T-helper 17 cell (primary cell): Measurements from ENCODE around the gene NSUN7. TPM values are rescaled to one million over a fixed set of nuclear protein-coding genes. Genes with fewer than 3 reads are reported as not detected.
A peak's percentile ranks its signal among the peaks of the same experiment; 100 is the strongest.

Source experiments
- ATAC-seq: fragments of 150-1000 bp; cut with Tn5 transposase; 2 replicates; pipeline ENCODE4 v1.10.0; 2021; ENCODE audit warnings: mild to moderate bottlenecking, moderate library complexity
- DNase-seq, 3 donors: peaks; one replicate each; pipeline versions ENCODE4 v3.0.0 to v3.0.0-alpha.2; 2020 to 2021
- H3K9me3 ChIP-seq: one replicate; pipeline ENCODE4 v1.7.0; 2013; ENCODE audit warnings: low read length, mild to moderate bottlenecking; ENCODE audit not compliant: control insufficient read depth, poor library complexity, severe bottlenecking
- H3K27ac Mint-ChIP-seq: one replicate; pipeline ENCODE4 v1.8.0; 2022; ENCODE audit warnings: mild to moderate bottlenecking, moderate library complexity, mixed read lengths
- H3K27me3 Mint-ChIP-seq: one replicate; pipeline ENCODE4 v1.8.0; 2022; ENCODE audit warnings: mixed read lengths
- H3K36me3 Mint-ChIP-seq: one replicate; pipeline ENCODE4 v1.8.0; 2022; ENCODE audit warnings: low read depth, mixed read lengths
- H3K4me1 Mint-ChIP-seq: one replicate; pipeline ENCODE4 v1.8.0; 2022; ENCODE audit warnings: mild to moderate bottlenecking, mixed read lengths
- H3K4me3 Mint-ChIP-seq: one replicate; pipeline ENCODE4 v1.8.0; 2022; ENCODE audit warnings: mild to moderate bottlenecking, moderate library complexity, mixed read lengths
- total RNA-seq, 4 donors: library from RNA in 2 of 4; stranded (reverse) in 2 of 4; gene quantifications; one replicate each; pipeline ENCODE4 v1.2.3 and lab custom pipeline; 2022 to 2026

Gene NSUN7
- total RNA-seq, 2 donors from 2014 or later = 1.2 TPM; not detected in 1

GRCh38 chr4:40722576-40723161 lies 27.1 kb upstream of the NSUN7 start:
- H3K4me3 Mint-ChIP-seq = no peak overlapping the region
- H3K36me3 Mint-ChIP-seq = no peaks in the 10 kb centered on the region
- peak; percentile 70 for ATAC-seq
- no peaks in the 10 kb centered on the region for H3K9me3 ChIP-seq
- H3K4me1 Mint-ChIP-seq = no peaks in the 10 kb centered on the region
- DNase-seq = no peak
- no peaks in the 10 kb centered on the region for H3K27me3 Mint-ChIP-seq
- H3K27ac Mint-ChIP-seq = no peak overlapping the region

DNA sequence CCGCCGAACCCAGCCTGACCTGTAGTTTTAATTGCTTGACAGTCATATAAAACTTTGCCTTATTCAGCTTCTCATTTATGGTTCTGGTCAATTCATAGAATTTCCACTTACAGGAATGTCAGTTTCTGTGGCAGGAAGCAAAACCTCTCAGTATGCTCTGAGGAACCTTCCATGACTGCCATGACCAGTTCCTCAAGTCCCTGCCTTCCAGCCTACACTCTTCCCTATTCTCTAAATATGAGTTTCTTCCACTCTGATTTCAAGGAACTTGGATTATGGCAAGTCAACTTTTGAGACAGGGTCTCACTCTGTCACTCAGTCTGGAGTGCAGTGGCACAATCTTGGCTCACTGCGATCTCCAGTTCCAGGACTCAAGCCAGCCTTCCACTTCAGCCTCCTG lies 26.0 kb upstream of the NSUN7 start:
- Mint-ChIP-seq H3K4me3 (no peak overlapping the region), H3K36me3 (no peaks in the 10 kb centered on the region), H3K4me1 (no peaks in the 10 kb centered on the region), H3K27me3 (no peaks in the 10 kb centered on the region), H3K27ac (no peak overlapping the region)
- H3K9me3 ChIP-seq = no peaks in the 10 kb centered on the region
- ATAC-seq (no peak), DNase-seq (no peak)

DNA sequence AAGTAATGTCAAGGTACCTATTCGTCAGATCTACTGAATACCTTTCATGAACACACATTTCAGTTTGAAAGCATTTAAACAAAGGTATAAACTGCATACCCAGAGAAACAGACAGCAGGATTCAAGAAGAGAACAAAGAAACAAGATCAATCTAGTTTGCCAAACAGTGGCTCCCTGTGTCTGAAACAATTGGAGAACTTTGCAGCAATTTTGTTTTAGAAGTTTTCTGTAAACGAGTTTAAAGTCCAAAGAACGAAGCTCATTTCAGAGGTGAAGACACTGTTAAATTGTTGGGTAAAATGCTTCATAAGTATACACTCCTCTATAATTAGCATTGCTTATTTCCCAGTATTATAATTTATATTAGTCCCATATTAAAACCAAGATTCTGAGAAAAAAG lies 21.4 kb upstream of the NSUN7 start:
- DNase-seq (no peak), ATAC-seq (no peak)
- no peaks in the 10 kb centered on the region for H3K27me3 Mint-ChIP-seq
- H3K27ac Mint-ChIP-seq = no peak overlapping the region
- H3K4me1 Mint-ChIP-seq = peaks cover 7% of the 10 kb centered on the region
- no peaks in the 10 kb centered on the region for H3K36me3 Mint-ChIP-seq
- no peak overlapping the region for H3K4me3 Mint-ChIP-seq
- no peaks in the 10 kb centered on the region for H3K9me3 ChIP-seq

- H3K36me3 Mint-ChIP-seq = no peaks in the 10 kb centered on the region
- no peak overlapping the region for H3K27ac Mint-ChIP-seq
- DNase-seq = no peak
- no peaks in the 10 kb centered on the region for H3K27me3 Mint-ChIP-seq
- no peak overlapping the region for H3K4me3 Mint-ChIP-seq
- no peak for ATAC-seq
- peaks cover 7% of the 10 kb centered on the region for H3K4me1 Mint-ChIP-seq
- H3K9me3 ChIP-seq = no peaks in the 10 kb centered on the region
Observed at GRCh38 chr4:40729555-40729954, 20.2 kb upstream of the NSUN7 start.

DNA sequence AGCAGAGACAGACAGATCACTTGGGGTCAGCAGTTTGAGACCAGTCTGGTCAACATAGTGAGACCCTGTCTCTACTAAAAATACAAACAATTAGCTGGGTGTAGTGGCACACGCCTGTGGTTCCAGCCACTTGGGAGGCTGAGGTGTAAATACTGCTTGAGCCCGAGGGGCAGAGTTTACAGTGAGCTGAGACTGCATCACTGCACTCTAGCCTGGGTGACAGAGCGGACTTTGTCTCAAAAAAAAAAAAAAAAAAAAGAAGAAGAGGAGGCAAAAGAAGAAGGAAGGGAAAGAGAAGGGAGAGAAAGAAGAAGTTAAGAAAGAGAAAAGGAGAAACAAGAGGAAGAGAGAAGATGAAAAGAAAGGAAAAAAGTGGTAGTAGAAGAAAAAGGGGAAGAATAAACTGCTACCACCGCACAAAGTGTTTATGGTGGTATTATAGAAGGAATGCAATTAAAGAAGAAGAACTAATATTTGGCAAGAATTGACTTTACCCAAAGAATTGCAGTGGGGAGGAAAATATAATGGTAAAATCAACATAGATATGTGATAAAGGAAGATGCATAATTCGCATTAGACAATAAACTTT lies 19.6 kb upstream of the NSUN7 start:
- Mint-ChIP-seq H3K4me3 (no peak overlapping the region), H3K36me3 (no peaks in the 10 kb centered on the region), H3K27ac (no peak overlapping the region), H3K4me1 (peaks cover 7% of the 10 kb centered on the region), H3K27me3 (peaks cover 5% of the 10 kb centered on the region)
- ATAC-seq (no peak), DNase-seq (no peak)
- no peaks in the 10 kb centered on the region for H3K9me3 ChIP-seq

GRCh38 chr4:40731361-40731760 lies 18.4 kb upstream of the NSUN7 start:
- ATAC-seq = no peak
- Mint-ChIP-seq H3K4me3 (peak overlapping the region; percentile 28), H3K36me3 (no peaks in the 10 kb centered on the region)

GRCh38 chr4:40731792-40732245 lies 17.9 kb upstream of the NSUN7 start:
- peaks cover 12% of the 10 kb centered on the region for H3K27me3 Mint-ChIP-seq
- H3K27ac Mint-ChIP-seq = no peak overlapping the region
- no peaks in the 10 kb centered on the region for H3K36me3 Mint-ChIP-seq
- ATAC-seq = no peak
- no peaks in the 10 kb centered on the region for H3K9me3 ChIP-seq
- no peak overlapping the region for H3K4me3 Mint-ChIP-seq
- H3K4me1 Mint-ChIP-seq = peaks cover 7% of the 10 kb centered on the region
- DNase-seq = no peak

More at GRCh38 chr4:40731361-40731760, 18.4 kb upstream of the NSUN7 start:
- H3K9me3 ChIP-seq = no peaks in the 10 kb centered on the region
- no peak overlapping the region for H3K27ac Mint-ChIP-seq
- DNase-seq = no peak
- peaks cover 10% of the 10 kb centered on the region for H3K27me3 Mint-ChIP-seq
- peaks cover 7% of the 10 kb centered on the region for H3K4me1 Mint-ChIP-seq

DNA sequence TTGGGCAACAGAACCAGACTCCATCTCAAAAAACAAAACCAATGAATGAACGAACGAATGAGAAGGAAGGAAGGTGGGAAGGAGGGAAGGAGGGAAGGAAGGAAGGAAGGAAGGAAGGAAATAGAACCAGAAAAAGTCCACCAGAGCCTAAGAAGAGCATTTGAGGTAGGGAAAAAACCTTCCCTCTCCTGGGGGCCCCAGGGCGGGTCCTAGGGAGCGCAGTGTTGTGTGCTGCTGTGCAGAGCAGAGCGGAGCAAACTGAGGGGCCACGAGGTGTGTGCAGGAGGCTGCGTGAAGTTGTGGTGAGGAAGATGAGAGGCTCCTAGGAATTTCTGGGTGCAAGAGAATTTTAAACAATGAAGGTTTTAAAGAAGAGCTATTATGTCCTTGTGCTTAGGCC lies 16.0 kb upstream of the NSUN7 start:
- no peak for DNase-seq
- no peaks in the 10 kb centered on the region for H3K36me3 Mint-ChIP-seq
- peaks cover 7% of the 10 kb centered on the region for H3K4me1 Mint-ChIP-seq
- no peak overlapping the region for H3K27ac Mint-ChIP-seq
- H3K4me3 Mint-ChIP-seq = no peak overlapping the region
- H3K9me3 ChIP-seq = no peaks in the 10 kb centered on the region
- H3K27me3 Mint-ChIP-seq = peaks cover 12% of the 10 kb centered on the region
- no peak for ATAC-seq

DNA sequence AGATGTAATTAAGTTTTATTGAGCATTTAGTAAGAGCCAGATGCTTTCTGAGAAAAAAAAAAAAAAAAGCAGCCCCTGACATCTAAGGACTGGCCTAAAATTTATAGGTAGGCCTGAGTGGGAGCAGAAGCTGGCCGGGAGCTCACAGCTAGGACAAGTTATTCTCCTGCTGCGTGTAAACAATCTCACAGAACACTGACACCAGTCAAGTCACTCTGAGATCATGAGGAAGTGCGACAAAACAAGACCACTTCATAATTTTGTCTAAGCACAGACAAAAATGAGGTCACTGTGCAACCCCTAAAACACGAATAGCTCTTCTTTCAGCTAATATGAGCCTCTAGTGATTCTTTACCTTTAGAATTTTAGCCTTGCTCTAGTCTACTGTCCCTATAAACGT lies 15.3 kb upstream of the NSUN7 start:
- no peak for DNase-seq
- Mint-ChIP-seq H3K27me3 (peaks cover 12% of the 10 kb centered on the region), H3K4me1 (peaks cover 7% of the 10 kb centered on the region), H3K27ac (no peak overlapping the region), H3K36me3 (no peaks in the 10 kb centered on the region), H3K4me3 (no peak overlapping the region)
- H3K9me3 ChIP-seq = no peaks in the 10 kb centered on the region
- ATAC-seq = no peak

- DNase-seq (no peak), ATAC-seq (no peak)
- no peaks in the 10 kb centered on the region for H3K36me3 Mint-ChIP-seq
- H3K9me3 ChIP-seq = no peaks in the 10 kb centered on the region
- H3K4me3 Mint-ChIP-seq = no peak overlapping the region
- H3K27me3 Mint-ChIP-seq = peaks cover 12% of the 10 kb centered on the region
- H3K4me1 Mint-ChIP-seq = no peaks in the 10 kb centered on the region
- no peak overlapping the region for H3K27ac Mint-ChIP-seq
Observed at GRCh38 chr4:40736910-40737309, 12.8 kb upstream of the NSUN7 start.

GRCh38 chr4:40737879-40738278 lies 11.9 kb upstream of the NSUN7 start:
- Mint-ChIP-seq H3K4me1 (no peaks in the 10 kb centered on the region), H3K36me3 (no peaks in the 10 kb centered on the region), H3K27ac (no peak overlapping the region), H3K27me3 (peaks cover 12% of the 10 kb centered on the region), H3K4me3 (no peak overlapping the region)
- no peaks in the 10 kb centered on the region for H3K9me3 ChIP-seq
- DNase-seq (no peak), ATAC-seq (no peak)

DNA sequence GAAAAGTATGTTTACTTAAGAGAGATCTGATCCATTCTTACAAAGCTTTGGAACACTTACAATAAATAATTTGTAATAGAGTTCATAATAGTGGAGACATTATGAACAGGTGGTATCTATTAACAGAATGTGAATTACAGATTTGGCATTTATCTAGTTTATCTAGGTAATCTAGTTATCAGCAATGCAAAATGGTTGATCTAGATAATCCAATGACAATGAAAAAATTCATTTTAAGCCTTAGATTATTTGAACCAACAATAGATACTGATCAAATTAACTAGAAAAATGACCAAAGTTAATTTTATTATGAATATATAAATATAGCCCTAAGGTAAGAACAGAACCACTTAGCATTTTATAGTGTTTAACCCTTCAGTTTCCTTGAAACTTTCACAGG lies 10.4 kb upstream of the NSUN7 start:
- H3K4me3 Mint-ChIP-seq = no peak overlapping the region
- peaks cover 12% of the 10 kb centered on the region for H3K27me3 Mint-ChIP-seq
- H3K4me1 Mint-ChIP-seq = peaks cover 3% of the 10 kb centered on the region
- no peak overlapping the region for H3K27ac Mint-ChIP-seq
- DNase-seq = no peak
- H3K36me3 Mint-ChIP-seq = no peaks in the 10 kb centered on the region
- no peaks in the 10 kb centered on the region for H3K9me3 ChIP-seq
- ATAC-seq = no peak

DNA sequence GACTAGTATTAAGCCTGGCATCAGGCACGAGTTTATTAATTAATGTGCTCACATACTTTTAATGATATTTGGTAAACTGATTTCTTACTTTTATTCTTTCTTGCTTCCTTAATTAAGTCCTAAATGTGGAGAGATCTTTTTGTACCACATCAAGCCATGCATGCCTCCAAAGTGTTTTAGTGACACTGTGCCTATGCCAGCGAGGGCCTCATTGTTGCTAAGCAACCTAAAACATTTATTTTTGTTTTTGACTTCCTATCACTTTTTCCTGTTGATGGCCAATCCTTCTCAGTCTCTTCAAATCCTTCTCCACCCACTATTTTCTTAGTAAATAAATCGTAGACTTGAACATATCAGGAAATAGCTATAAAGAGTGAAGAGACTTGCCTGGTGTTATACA lies 5.5 kb upstream of the NSUN7 start:
- H3K9me3 ChIP-seq = no peaks in the 10 kb centered on the region
- peaks cover 18% of the 10 kb centered on the region for H3K27me3 Mint-ChIP-seq
- ATAC-seq (peak; percentile 76), DNase-seq (no peak)
- no peak overlapping the region for H3K4me3 Mint-ChIP-seq
- peaks cover 4% of the 10 kb centered on the region for H3K4me1 Mint-ChIP-seq
- peak overlapping the region; percentile 16 for H3K27ac Mint-ChIP-seq
- H3K36me3 Mint-ChIP-seq = no peaks in the 10 kb centered on the region

DNA sequence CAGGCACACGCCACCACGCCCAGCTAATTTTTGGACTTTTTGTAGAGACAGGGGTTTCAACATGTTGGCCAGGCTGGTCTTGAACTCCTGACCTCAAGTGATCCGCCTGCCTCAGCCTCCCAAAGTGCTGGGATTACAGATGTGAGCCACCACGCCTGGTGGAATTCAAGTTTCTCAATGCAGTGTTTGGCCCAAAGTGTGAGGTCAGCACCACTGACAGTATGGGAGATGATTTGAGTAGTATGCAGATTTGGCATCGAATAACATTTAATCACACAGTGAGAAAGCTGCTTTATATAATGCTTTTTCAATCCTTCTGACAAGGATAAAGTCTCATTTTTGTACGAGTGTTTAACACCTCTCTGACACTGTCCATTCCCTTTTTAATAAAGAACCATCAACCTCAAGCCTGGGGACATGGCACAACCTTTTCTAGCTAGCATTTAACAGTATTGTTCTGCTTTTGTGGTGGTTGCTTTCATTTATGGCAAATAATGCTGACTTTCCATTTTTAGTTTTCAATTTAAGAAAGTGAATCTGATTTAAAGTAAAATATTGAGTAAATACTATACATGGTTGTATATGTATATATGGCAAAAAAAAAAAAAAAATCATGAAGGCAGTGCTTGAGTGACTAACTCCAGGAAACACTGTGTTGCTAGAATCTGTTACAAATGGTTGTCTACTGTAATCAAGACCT lies 4.3 kb upstream of the NSUN7 start:
- Mint-ChIP-seq H3K36me3 (no peaks in the 10 kb centered on the region), H3K27ac (no peak overlapping the region), H3K4me3 (no peak overlapping the region), H3K4me1 (peaks cover 6% of the 10 kb centered on the region), H3K27me3 (peaks cover 19% of the 10 kb centered on the region)
- no peak for DNase-seq
- ATAC-seq = no peak
- no peaks in the 10 kb centered on the region for H3K9me3 ChIP-seq
